ENCODE measurements around the gene GSG1L. TPM values are rescaled to one million over a fixed set of nuclear protein-coding genes. Genes with fewer than 3 reads are reported as not detected.

GSG1L gene
- total RNA-seq, 1 donor from 2014 or later, result not detected

DNA sequence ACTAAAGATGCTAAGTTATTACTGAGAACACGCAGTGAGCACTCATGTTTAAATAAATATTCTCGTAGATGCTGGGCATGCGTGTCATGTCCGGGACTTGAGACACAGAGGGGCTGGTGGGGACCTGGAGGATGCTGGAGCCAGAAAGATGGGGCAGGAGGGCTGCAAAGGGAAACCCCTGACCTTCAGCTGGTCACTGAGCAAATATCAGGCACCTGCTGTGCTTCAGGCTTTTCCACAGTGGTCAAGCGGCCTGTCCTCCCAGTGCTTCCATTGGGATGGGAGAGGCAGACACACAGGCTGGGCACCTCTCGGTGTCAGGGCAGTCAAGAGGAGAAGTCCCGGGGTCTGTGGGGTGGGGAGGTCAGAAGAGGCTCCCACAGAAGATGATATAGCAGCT, 211.4 kb downstream of the GSG1L start:
- Histone ChIP-seq H3K27ac (no peak overlapping the region), H3K27me3 (no peaks in the 10 kb centered on the region), H3K9me3 (no peaks in the 10 kb centered on the region), H3K4me3 (no peak overlapping the region), H3K36me3 (no peaks in the 10 kb centered on the region), H3K4me1 (peaks cover 3 to 12% of the 10 kb centered on the region in 2 donors)
- peak in 1 of 2 donors; percentile 34 for DNase-seq (ENCODE audit: low spot score in 2 of 2)
- intact Hi-C loops (cut with DNase I), result no loop called here
- TF ChIP-seq, protein P1, sequence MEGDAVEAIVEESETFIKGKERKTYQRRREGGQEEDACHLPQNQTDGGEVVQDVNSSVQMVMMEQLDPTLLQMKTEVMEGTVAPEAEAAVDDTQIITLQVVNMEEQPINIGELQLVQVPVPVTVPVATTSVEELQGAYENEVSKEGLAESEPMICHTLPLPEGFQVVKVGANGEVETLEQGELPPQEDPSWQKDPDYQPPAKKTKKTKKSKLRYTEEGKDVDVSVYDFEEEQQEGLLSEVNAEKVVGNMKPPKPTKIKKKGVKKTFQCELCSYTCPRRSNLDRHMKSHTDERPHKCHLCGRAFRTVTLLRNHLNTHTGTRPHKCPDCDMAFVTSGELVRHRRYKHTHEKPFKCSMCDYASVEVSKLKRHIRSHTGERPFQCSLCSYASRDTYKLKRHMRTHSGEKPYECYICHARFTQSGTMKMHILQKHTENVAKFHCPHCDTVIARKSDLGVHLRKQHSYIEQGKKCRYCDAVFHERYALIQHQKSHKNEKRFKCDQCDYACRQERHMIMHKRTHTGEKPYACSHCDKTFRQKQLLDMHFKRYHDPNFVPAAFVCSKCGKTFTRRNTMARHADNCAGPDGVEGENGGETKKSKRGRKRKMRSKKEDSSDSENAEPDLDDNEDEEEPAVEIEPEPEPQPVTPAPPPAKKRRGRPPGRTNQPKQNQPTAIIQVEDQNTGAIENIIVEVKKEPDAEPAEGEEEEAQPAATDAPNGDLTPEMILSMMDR (IDR thresholded peaks at IDR 0.05), result no peak

DNA sequence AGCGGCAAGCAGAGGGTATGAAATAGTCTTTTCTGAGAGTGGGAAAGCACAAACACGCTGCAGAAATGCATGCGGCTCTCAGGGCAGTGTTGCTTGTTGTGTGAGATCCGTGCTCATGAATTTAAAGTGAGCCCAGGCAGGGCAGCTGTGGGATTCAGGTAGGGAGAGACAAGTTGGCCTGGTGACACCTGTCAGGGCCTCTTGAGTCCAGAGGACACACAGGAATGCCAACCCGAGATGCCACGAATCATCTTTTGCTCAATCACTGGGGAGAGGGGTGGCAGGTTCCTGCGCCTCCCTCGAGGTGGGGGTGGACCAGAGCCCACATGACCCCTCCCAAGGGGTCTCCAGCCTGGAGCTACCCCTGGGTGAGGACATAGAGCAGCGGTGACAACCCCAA, 211.9 kb downstream of the GSG1L start:
- intact Hi-C loops (cut with DNase I), result no loop called here
- no peaks in the 10 kb centered on the region for H3K36me3 ChIP-seq
- H3K4me3 ChIP-seq, result no peak overlapping the region
- H3K27ac ChIP-seq, result no peak overlapping the region
- DNase-seq (ENCODE audit: low spot score in 2 of 2), result peak in 1 of 2 donors; percentile 16
- H3K27me3 ChIP-seq, result no peaks in the 10 kb centered on the region
- no peaks in the 10 kb centered on the region for H3K9me3 ChIP-seq
- H3K4me1 ChIP-seq, result peaks cover 3 to 12% of the 10 kb centered on the region in 2 donors
- TF ChIP-seq, protein P1 (IDR thresholded peaks at IDR 0.05), result no peak

DNA sequence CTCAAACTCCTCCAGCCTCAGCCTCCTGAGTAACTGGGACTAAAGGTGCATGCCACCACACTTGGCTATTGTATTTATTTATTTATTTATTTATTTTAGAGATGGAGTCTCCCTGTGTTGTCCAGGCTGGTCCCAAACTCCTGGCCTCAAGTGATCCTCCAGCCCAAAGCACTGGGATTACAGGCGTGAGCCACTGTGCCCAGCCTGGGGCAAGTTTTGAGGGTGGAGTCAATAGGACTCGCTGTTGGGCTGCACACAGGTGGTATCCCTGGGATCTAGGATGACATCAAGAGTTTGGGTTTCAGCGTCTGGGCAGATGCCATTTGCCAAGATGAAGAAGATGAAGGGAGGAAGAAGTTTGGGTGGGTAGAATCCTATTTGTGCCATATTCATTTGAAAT, 213.9 kb downstream of the GSG1L start:
- H3K36me3 ChIP-seq, result no peaks in the 10 kb centered on the region
- H3K4me3 ChIP-seq, result no peak overlapping the region
- peaks cover 3 to 12% of the 10 kb centered on the region in 2 donors for H3K4me1 ChIP-seq
- TF ChIP-seq, protein P1 (IDR thresholded peaks at IDR 0.05), result no peak
- DNase-seq (ENCODE audit: low spot score in 2 of 2), result peak in 1 of 2 donors; percentile 16
- no peaks in the 10 kb centered on the region for H3K9me3 ChIP-seq
- intact Hi-C loops (cut with DNase I), result no loop called here
- H3K27me3 ChIP-seq, result no peaks in the 10 kb centered on the region
- H3K27ac ChIP-seq, result no peak overlapping the region

DNA sequence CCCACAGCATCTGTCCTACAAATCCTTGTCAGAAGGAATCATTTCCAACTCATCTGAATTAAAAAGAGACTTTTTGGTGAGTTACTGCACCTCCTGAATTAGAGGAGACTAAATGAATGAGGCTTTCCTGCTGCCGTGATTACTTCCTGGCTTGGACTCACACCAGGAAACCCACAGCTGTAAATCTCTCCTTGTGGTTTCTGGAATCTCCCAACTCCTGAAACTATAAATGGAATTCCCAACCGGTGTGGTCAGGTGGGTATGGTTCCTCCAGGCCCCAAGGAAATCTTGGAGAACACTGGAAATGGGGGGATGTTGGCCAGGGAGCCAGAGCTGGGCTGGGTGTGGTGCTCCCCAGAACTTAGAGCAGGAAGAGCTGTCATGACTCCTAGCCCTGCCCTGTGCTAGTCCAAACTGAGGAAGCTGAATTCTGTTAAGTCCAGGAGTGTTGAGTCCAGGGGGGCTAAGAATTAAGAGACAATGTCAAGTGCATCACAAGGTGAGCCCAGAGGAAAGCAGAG, 216.4 kb downstream of the GSG1L start:
- H3K27me3 ChIP-seq, result no peaks in the 10 kb centered on the region
- no peaks in the 10 kb centered on the region for H3K36me3 ChIP-seq
- H3K9me3 ChIP-seq, result no peaks in the 10 kb centered on the region
- TF ChIP-seq, protein P1 (IDR thresholded peaks at IDR 0.05), result no peak
- intact Hi-C loops (cut with DNase I), result no loop called here
- no peak for DNase-seq (ENCODE audit: low spot score in 2 of 2)
- H3K27ac ChIP-seq, result no peak overlapping the region
- H3K4me1 ChIP-seq, result no peaks in the 10 kb centered on the region
- no peak overlapping the region for H3K4me3 ChIP-seq

DNA sequence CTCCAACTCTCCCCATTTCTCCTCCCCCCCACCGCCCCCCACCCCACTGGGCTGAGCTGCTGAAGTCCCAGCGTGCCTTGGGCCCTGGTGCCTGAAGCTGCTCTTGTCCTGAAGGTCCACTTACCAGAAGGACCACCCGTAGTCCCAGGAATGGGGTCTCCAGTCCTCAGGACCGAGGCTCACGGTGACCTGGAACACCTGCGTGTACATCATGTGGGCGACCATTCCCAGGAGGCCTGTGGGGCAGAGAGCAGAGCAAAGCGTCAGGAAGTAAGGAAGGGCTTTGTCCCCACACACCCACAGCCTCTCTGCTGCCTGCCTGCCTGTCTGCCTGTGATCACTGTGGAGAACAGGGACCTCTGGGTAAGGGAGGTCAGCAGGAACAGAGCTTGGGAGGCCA, 218.7 kb downstream of the GSG1L start:
- peak in 1 of 2 donors; percentile 49 for DNase-seq (ENCODE audit: low spot score in 2 of 2)
- intact Hi-C loops (cut with DNase I), result no loop called here
- Histone ChIP-seq H3K36me3 (no peaks in the 10 kb centered on the region), H3K9me3 (no peaks in the 10 kb centered on the region), H3K4me3 (no peak overlapping the region), H3K27ac (no peak overlapping the region), H3K4me1 (no peaks in the 10 kb centered on the region), H3K27me3 (no peaks in the 10 kb centered on the region)
- TF ChIP-seq, protein P1 (IDR thresholded peaks at IDR 0.05), result no peak

DNA sequence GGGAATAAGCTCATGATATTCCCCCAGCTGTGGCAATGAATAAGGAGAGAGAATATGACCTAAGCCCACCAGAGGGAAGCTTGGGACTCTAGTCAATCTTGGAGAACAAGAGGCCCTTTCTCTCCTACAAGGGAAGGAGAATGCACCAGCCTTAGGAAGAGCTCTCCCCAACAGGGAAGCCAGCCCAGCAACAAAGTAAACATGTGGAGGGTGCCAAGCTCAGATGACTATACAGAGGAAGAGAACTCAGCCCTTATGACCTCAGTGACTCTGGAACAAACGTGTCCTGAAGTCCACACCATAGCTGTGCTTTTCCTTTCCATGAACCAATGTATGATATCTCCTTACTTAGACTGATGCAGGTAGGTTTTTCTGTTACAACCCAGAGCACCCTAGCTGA, 219.7 kb downstream of the GSG1L start:
- DNase-seq (ENCODE audit: low spot score in 2 of 2), result no peak
- Histone ChIP-seq H3K36me3 (no peaks in the 10 kb centered on the region), H3K27ac (no peak overlapping the region), H3K9me3 (no peaks in the 10 kb centered on the region), H3K27me3 (no peaks in the 10 kb centered on the region), H3K4me1 (no peaks in the 10 kb centered on the region), H3K4me3 (no peak overlapping the region)
- TF ChIP-seq, protein P1 (IDR thresholded peaks at IDR 0.05), result no peak
- intact Hi-C loops (cut with DNase I), result no loop called here
